ENCODE measurements around the gene EYA2.
A peak's percentile ranks its signal among the peaks of the same experiment; 100 is the strongest.

Gene EYA2

DNA sequence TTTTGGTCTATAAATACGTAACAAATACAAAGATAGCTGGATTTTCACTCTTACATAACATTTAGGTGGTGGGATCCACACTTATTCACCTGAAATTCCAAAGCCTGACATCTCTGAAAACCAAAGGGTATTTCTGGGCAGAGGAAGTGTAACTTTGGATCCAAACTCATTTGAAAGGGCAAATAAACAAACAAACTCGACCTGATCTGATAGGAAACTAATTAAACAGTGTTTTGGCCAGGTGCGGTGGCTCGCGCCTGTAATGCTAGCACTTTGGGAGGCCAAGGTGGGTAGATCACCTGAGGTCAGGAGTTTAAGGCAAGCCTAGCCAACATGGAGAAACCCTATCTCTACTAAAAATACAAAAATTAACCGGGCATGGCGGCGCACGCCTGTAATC lies 332.9 kb downstream of the EYA2 start:
- no peak for DNase-seq
- in situ Hi-C loops (cut with HindIII; ENCODE audit: low pct_ligation_motif_present, low pct_unique_long_range_greater_than_20kb, low sequenced_read_pairs) = no loop called here

DNA sequence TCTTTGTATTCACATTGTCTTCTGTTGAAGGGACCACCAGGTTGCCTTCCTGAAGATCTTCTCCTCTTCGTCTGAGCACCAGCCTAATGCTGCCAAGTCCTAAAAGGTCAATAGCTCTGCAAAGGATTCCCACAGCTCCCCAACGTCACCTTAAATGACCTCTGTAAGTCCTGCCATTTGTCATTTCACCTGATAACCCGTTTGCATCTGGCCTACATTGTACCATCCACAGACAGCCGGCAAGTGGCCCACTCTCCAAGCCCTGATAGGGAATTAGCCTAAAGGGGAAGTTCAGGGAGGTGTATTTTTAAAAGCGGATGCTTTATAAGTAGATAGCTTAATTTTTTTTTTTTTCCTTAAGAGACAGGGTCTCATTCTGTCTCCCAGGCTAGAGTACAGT lies 334.0 kb downstream of the EYA2 start:
- DNase-seq = no peak
- in situ Hi-C loops (cut with HindIII; ENCODE audit: low pct_ligation_motif_present, low pct_unique_long_range_greater_than_20kb, low sequenced_read_pairs) = no loop called here

DNA sequence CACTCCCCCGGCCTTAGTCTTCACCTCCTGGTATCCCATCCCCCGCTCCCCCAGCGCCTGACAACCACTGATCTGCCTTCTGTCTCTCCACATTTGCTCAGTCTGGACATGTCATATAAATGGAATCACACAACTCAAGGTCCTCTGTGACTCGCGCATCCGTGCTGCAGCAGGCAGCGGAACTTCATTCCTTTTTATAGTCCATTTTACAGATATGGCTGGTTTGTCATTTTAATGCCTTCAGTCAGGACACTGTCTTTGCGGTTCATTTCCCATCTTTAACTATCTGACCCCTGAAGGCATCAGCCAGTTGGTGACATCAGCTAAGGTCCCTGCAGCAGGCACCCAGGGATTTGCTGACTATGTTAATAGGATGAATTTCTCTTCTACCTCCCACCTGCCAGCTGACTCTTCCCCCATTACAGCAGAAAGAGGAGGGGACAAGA lies 336.2 kb downstream of the EYA2 start:
- in situ Hi-C loops (cut with HindIII; ENCODE audit: low pct_ligation_motif_present, low pct_unique_long_range_greater_than_20kb, low sequenced_read_pairs) = no loop called here
- no peak for DNase-seq

- DNase-seq = no peak
- in situ Hi-C loops (cut with HindIII; ENCODE audit: low pct_ligation_motif_present, low pct_unique_long_range_greater_than_20kb, low sequenced_read_pairs) = no loop called here
These were observed 336.9 kb downstream of the EYA2 start for GRCh38 chr20:47231382-47232039.

- in situ Hi-C loops (cut with HindIII; ENCODE audit: low pct_ligation_motif_present, low pct_unique_long_range_greater_than_20kb, low sequenced_read_pairs) = no loop called here
- no peak for DNase-seq
These were observed 337.9 kb downstream of the EYA2 start for GRCh38 chr20:47232518-47232917.

DNA sequence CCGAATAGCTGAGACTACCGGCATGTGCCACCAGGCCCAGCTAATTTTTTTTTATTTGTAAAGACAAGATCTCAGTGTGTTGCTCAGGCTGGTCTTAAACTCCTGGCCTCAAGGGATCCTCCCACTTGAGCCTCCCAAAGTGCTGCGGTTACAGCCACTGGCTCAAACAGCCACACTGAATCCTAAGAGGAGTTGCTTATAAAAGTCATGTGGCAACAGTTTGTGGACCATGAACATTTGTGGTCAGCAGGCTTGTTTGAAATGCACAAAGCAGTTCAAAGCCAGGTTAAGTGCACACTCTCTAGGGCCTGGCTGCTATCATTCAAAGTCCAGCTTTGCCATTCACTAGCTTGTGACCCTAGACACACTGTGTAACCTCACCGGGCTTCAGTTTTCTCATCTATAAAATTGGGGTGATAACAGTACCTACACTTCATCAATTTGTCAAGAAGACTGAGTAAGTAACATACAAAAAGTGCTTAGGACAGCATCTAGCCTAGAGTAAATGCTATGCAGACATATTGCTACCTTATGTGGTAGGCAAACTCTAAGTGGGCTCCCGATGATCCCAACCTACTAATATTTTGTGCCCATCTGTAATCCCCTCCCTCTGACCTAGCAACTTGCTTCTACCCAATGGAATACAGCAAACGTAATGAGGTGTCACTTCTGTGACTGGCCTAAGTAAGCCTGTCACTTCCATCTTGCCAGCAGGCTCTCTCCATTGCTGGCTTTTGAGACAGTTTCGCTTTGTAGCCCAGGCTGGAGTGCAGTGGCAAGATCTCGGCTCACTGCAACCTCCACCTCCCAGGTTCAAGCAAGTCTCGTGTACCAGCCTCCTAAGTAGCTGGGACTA lies 338.9 kb downstream of the EYA2 start:
- DNase-seq = peak; percentile 4
- in situ Hi-C loops (cut with HindIII; ENCODE audit: low pct_ligation_motif_present, low pct_unique_long_range_greater_than_20kb, low sequenced_read_pairs) = no loop called here

GRCh38 chr20:47235111-47235510 lies 340.5 kb downstream of the EYA2 start:
- DNase-seq = no peak
- in situ Hi-C loops (cut with HindIII; ENCODE audit: low pct_ligation_motif_present, low pct_unique_long_range_greater_than_20kb, low sequenced_read_pairs) = no loop called here

DNA sequence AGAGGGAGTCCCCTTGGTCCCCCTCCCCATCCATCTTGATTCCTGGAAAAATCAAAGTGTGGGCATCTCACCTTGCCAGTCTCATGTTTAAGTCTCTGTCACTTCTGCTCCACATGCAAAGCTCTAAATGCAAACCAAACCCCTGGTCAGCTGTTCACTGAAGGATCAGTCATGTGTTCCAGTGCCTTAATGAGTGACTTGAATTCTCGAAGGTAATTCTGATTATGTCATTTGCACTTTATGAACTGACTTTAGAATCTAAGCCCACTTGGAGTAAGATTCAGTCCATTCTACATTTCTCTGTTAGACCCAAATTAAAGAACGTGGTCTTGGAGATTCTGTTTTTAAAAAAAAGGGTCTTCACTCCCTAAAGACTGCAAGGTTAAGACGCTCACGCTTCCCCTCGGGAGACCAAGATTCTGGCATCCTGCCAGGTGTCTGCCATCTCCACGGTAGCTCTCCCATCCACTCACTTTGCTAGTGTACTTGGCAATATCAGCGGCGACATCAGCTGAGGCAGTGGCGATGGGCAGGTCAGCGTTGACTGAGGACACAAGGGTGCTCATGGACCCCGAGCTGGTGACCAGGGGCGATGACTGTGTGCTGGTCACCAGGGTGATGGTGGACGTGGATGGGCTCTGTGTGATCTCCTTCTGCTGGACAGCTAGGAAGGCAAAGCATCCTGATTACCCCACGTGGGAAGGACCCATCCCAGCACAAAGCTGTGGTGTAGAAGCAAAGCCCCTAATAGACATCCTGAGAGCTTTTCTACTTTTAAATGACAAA lies 341.4 kb downstream of the EYA2 start:
- no peak for DNase-seq
- in situ Hi-C loops (cut with HindIII; ENCODE audit: low pct_ligation_motif_present, low pct_unique_long_range_greater_than_20kb, low sequenced_read_pairs) = no loop called here

DNA sequence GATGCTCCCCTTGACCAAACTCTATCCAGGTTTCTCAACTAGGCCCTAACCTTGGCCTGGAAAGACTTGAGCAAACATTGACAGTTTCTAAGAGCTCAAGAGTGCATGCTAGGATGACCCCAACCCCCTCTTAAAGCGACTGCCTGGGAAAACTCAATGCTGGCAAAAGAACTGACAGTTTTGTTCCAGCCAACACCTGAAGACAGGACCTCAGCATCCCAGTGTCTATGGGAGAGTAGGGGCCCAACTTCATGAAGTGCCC lies 341.9 kb downstream of the EYA2 start:
- DNase-seq = no peak
- in situ Hi-C loops (cut with HindIII; ENCODE audit: low pct_ligation_motif_present, low pct_unique_long_range_greater_than_20kb, low sequenced_read_pairs) = no loop called here

DNA sequence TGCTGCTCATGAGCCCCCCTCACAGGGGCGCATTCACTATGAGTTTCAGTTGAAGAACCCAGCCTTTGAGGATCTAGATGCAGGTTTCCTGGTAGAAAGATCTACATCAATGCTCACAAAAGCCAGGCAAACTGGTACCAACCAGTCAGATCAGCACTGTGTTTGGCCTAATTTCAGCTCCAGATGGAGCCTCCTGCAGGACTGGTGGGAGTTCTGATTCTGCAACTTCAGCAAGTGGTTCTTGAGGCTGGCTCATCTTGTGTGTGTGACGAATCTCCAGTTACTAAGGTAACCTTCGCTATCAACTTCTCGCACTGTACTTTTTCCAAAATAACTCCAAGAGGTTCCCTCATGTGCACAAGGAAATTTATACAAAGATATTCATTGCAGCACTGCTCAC lies 343.1 kb downstream of the EYA2 start:
- in situ Hi-C loops (cut with HindIII; ENCODE audit: low pct_ligation_motif_present, low pct_unique_long_range_greater_than_20kb, low sequenced_read_pairs) = no loop called here
- DNase-seq = no peak
